Colon (tissue), 2 donors: ENCODE measurements around the gene DCAF5.
"Not testable (repeated sequence)": the region's sequence is repeated elsewhere in the genome, so short reads cannot be mapped to it uniquely, and the experiment has no call there.

Experiments used
- FAIRE-seq: peaks from 2 replicates; lab custom pipeline; 2012; peaks lifted over from hg19 to GRCh38; lab: Jason Lieb, UNC
- donor health status: control.
- donor health status: control.

Gene DCAF5

GRCh38 chr14:69096781-69097475, 56.0 kb downstream of the DCAF5 start:
- FAIRE-seq: no peak

- FAIRE-seq: no peak
These were observed 56.7 kb downstream of the DCAF5 start for GRCh38 chr14:69096246-69096645.

- FAIRE-seq: no peak
These were observed 58.4 kb downstream of the DCAF5 start for GRCh38 chr14:69094481-69094880.

GRCh38 chr14:69093631-69094421, 59.1 kb downstream of the DCAF5 start:
- no peak for FAIRE-seq

- FAIRE-seq: no peak
These were observed 60.0 kb downstream of the DCAF5 start for GRCh38 chr14:69092840-69093422.

GRCh38 chr14:69091695-69092094, 61.2 kb downstream of the DCAF5 start:
- no peak for FAIRE-seq

GRCh38 chr14:69091006-69091405, 61.9 kb downstream of the DCAF5 start:
- no peak for FAIRE-seq

GRCh38 chr14:69090187-69090789, 62.6 kb downstream of the DCAF5 start:
- no peak for FAIRE-seq

GRCh38 chr14:69089046-69089445, 63.9 kb downstream of the DCAF5 start:
- FAIRE-seq: no peak

GRCh38 chr14:69088586-69088985, 64.3 kb downstream of the DCAF5 start:
- no peak for FAIRE-seq

- FAIRE-seq: no peak
These were observed 65.9 kb downstream of the DCAF5 start for GRCh38 chr14:69087061-69087461.

GRCh38 chr14:69086537-69086936, 66.4 kb downstream of the DCAF5 start:
- no peak for FAIRE-seq

- no peak for FAIRE-seq
These were observed 68.9 kb downstream of the DCAF5 start for GRCh38 chr14:69084023-69084422.

GRCh38 chr14:69083181-69083580, 69.7 kb downstream of the DCAF5 start:
- no peak for FAIRE-seq

GRCh38 chr14:69081271-69081670, 71.6 kb downstream of the DCAF5 start:
- FAIRE-seq: no peak

- no peak for FAIRE-seq
These were observed 73.2 kb downstream of the DCAF5 start for GRCh38 chr14:69079747-69080146.

GRCh38 chr14:69079188-69079742, 73.7 kb downstream of the DCAF5 start:
- no peak for FAIRE-seq

- no peak for FAIRE-seq
These were observed 75.1 kb downstream of the DCAF5 start for GRCh38 chr14:69077841-69078240.

- FAIRE-seq: not testable (repeated sequence)
These were observed 75.7 kb downstream of the DCAF5 start for GRCh38 chr14:69077185-69077584.

GRCh38 chr14:69076341-69076740, 76.6 kb downstream of the DCAF5 start:
- no peak for FAIRE-seq

- FAIRE-seq: no peak
These were observed 79.0 kb downstream of the DCAF5 start for GRCh38 chr14:69073915-69074314.

- FAIRE-seq: no peak
These were observed 79.5 kb downstream of the DCAF5 start for GRCh38 chr14:69073429-69073828.

- no peak for FAIRE-seq
These were observed 80.3 kb downstream of the DCAF5 start for GRCh38 chr14:69072584-69072983.
